IMR-90 (cell line): ENCODE measurements around the gene KMT2B. TPM values are rescaled to one million over a fixed set of nuclear protein-coding genes. Genes with fewer than 3 reads are reported as not detected.

Experiments
- ATAC-seq: fragments of 200-7000 bp; cut with Tn5 transposase; 2 replicates; pipeline ENCODE4 v1.9.1; 2020; ENCODE audit warnings: low read depth, mild to moderate bottlenecking, moderate library complexity
- BruUV-seq: library from RNA; stranded (reverse); fragments of 400-500 nt; replicated peaks from 2 replicates; lab custom pipeline; 2021; lab: Mats Ljungman, UMichigan
- CTCF ChIA-PET: fragments of 300-600 bp; formaldehyde crosslinking; extraction: SDS; loops from one replicate; lab custom pipeline; 2021; ENCODE audit warnings: antibody characterized with exemption; lab: Yijun Ruan, JAX
- POLR2A ChIA-PET: fragments of 300-600 bp; sonication (Branson Sonifier 250); formaldehyde crosslinking; loops from one replicate; lab custom pipeline; 2022; ENCODE audit warnings: antibody characterized with exemption; ENCODE audit not compliant: unreplicated experiment; lab: Charles Lee
- DNase-seq: peaks from one replicate; pipeline ENCODE4 v3.0.0; 2013
- H2AFZ ChIP-seq: replicated peaks from 2 replicates; pipeline ENCODE3; 2013; ENCODE audit warnings: low read length, mild to moderate bottlenecking; ENCODE audit not compliant: poor library complexity
- H2AK5ac ChIP-seq: 2 replicates; pipeline ENCODE4 v1.6.1; 2013; ENCODE audit warnings: low read depth, low read length, inconsistent platforms
- H2AK9ac ChIP-seq: replicated peaks from 2 replicates; pipeline ENCODE3; 2013; ENCODE audit warnings: mild to moderate bottlenecking, low read depth, low read length, moderate library complexity; ENCODE audit not compliant: poor library complexity
- H2BK120ac ChIP-seq: 2 replicates; pipeline ENCODE4 v1.6.1; 2013; ENCODE audit warnings: low read depth, low read length, inconsistent platforms
- H2BK15ac ChIP-seq: 3 replicates; pipeline ENCODE4 v1.6.1; 2013; ENCODE audit warnings: low read depth, low read length, inconsistent platforms
- H2BK20ac ChIP-seq: 2 replicates; pipeline ENCODE4 v1.6.1; 2013; ENCODE audit warnings: low read depth, mild to moderate bottlenecking, inconsistent platforms, low read length, moderate library complexity
- H2BK5ac ChIP-seq: 2 replicates; pipeline ENCODE4 v1.6.1; 2013; ENCODE audit warnings: mild to moderate bottlenecking, low read depth, low read length, inconsistent platforms; ENCODE audit not compliant: poor library complexity, severe bottlenecking
- H3K14ac ChIP-seq: replicated peaks from 2 replicates; pipeline ENCODE4 v1.6.1; 2013; ENCODE audit warnings: low read depth, low read length, inconsistent platforms
- H3K18ac ChIP-seq: 2 replicates; pipeline ENCODE4 v1.6.1; 2013; ENCODE audit warnings: low read depth, low read length, control low read depth
- H3K23ac ChIP-seq: 2 replicates; pipeline ENCODE4 v1.6.1; 2013; ENCODE audit warnings: low read depth, low read length, inconsistent platforms
- H3K27ac ChIP-seq: 2 replicates; pipeline ENCODE4 v1.5.1; 2013; ENCODE audit warnings: mild to moderate bottlenecking, control low read depth, low read length; ENCODE audit not compliant: insufficient read depth
- H3K27me3 ChIP-seq: 2 replicates; pipeline ENCODE4 v1.6.1; 2013; ENCODE audit warnings: low read length; ENCODE audit not compliant: control insufficient read depth, insufficient read depth
- H3K36me3 ChIP-seq: 2 replicates; pipeline ENCODE4 v1.6.1; 2013; ENCODE audit warnings: low read length, mixed read lengths; ENCODE audit not compliant: control insufficient read depth, insufficient read depth
- H3K4ac ChIP-seq: 2 replicates; pipeline ENCODE4 v1.6.1; 2013; ENCODE audit warnings: low read depth, low read length, inconsistent platforms
- H3K4me1 ChIP-seq: 2 replicates; pipeline ENCODE4 v1.6.1; 2013; ENCODE audit warnings: low read length, mixed read lengths; ENCODE audit not compliant: control insufficient read depth, insufficient read depth
- H3K4me2 ChIP-seq: 2 replicates; pipeline ENCODE4 v1.6.1; 2013; ENCODE audit warnings: low read depth, mild to moderate bottlenecking, control low read depth, low read length, moderate library complexity
- H3K4me3 ChIP-seq: 2 replicates; pipeline ENCODE4 v1.5.1; 2013; ENCODE audit warnings: low read depth, mild to moderate bottlenecking, control low read depth, low read length, moderate library complexity; ENCODE audit not compliant: insufficient read depth
- H3K56ac ChIP-seq: 2 replicates; pipeline ENCODE4 v1.6.1; 2013; ENCODE audit warnings: low read length, inconsistent platforms; ENCODE audit not compliant: insufficient read depth; ENCODE audit errors: extremely low read depth
- H3K79me1 ChIP-seq, 2 experiments: 2 replicates each; pipeline ENCODE4 v1.6.1; 2013; ENCODE audit warnings: low read length in 2 of 2, inconsistent platforms in 1 of 2, low read depth in 1 of 2
- H3K9ac ChIP-seq: 2 replicates; pipeline ENCODE4 v1.6.1; 2013; ENCODE audit warnings: low read depth, low read length, control low read depth
- H3K9me1 ChIP-seq: 2 replicates; pipeline ENCODE4 v1.6.1; 2013; ENCODE audit warnings: low read length, inconsistent platforms; ENCODE audit not compliant: insufficient read depth
- H3K9me3 ChIP-seq: 2 replicates; pipeline ENCODE4 v1.6.1; 2013; ENCODE audit warnings: low read length; ENCODE audit not compliant: control insufficient read depth, insufficient read depth
- H4K20me1 ChIP-seq: 2 replicates; pipeline ENCODE4 v1.6.1; 2013; ENCODE audit warnings: low read length, inconsistent platforms; ENCODE audit not compliant: insufficient read depth
- H4K5ac ChIP-seq: 2 replicates; pipeline ENCODE4 v1.6.1; 2013; ENCODE audit warnings: mild to moderate bottlenecking, low read depth, low read length, control low read depth
- H4K8ac ChIP-seq, 2 experiments: 2 replicates each; pipeline ENCODE4 v1.6.1; 2013; ENCODE audit warnings: low read depth in 2 of 2, low read length in 2 of 2, control low read depth in 1 of 2, inconsistent platforms in 1 of 2
- H4K91ac ChIP-seq: 2 replicates; pipeline ENCODE4 v1.6.1; 2013; ENCODE audit warnings: low read depth, low read length, inconsistent platforms; ENCODE audit not compliant: insufficient read depth
- CEBPB ChIP-seq: IDR thresholded peaks from 2 replicates; pipeline ENCODE4 v1.6.1; 2012; ENCODE audit warnings: low read depth, low read length, improper control_type of control experiment
- CHD1 ChIP-seq: IDR thresholded peaks from 2 replicates; pipeline ENCODE4 v1.6.1; 2012; ENCODE audit warnings: low read depth, low read length, improper control_type of control experiment
- FOS ChIP-seq: fragments of 150-350 bp; IDR thresholded peaks from 2 replicates; pipeline ENCODE4 v1.6.1; 2016; ENCODE audit warnings: low read depth, low read length
- MAFK ChIP-seq: IDR thresholded peaks from 2 replicates; pipeline ENCODE4 v1.6.1; 2012; ENCODE audit warnings: low read depth, low read length, improper control_type of control experiment
- MAZ ChIP-seq: IDR thresholded peaks from 2 replicates; pipeline ENCODE4 v1.6.1; 2012; ENCODE audit warnings: low read depth, mild to moderate bottlenecking, low read length, improper control_type of control experiment, moderate library complexity, borderline replicate concordance
- MXI1 ChIP-seq: IDR thresholded peaks from 2 replicates; pipeline ENCODE4 v1.6.1; 2012; ENCODE audit warnings: low read depth, mild to moderate bottlenecking, low read length, moderate library complexity, borderline replicate concordance
- NFE2L2 ChIP-seq: fragments of 150-350 bp; IDR thresholded peaks from 2 replicates; pipeline ENCODE4 v1.6.1; 2016; ENCODE audit warnings: low read depth, mild to moderate bottlenecking, low read length
- POLR2A ChIP-seq: IDR thresholded peaks from 2 replicates; pipeline ENCODE4 v1.6.1; 2012; ENCODE audit warnings: mild to moderate bottlenecking, low read depth, low read length
- RAD21 ChIP-seq: IDR thresholded peaks from 2 replicates; pipeline ENCODE4 v1.6.1; 2012; ENCODE audit warnings: low read length, improper control_type of control experiment
- WGBS, 2 experiments: methylation state at CpG; one replicate each; pipeline versions ENCODE4 v1.1.5 to v1.1.7; 2013; ENCODE audit warnings: missing lambda C conversion rate in 2 of 2; ENCODE audit not compliant: insufficient read length in 1 of 2; ENCODE audit errors: extremely low coverage in 2 of 2; 5-methylcytosine and 5-hydroxymethylcytosine counted together
- dilution Hi-C: fragments of 300-500 bp; cut with HindIII; formaldehyde crosslinking; loops from one replicate; pipeline ENCODE4 v1.14.3; 2018; ENCODE audit warnings: low sequenced_read_pairs; ENCODE audit not compliant: unreplicated experiment
- in situ Hi-C: fragments of 300-500 bp; cut with MboI; formaldehyde crosslinking; loops from 3 replicates; pipeline ENCODE4 v1.14.3; 2019; ENCODE audit warnings: low sequenced_read_pairs, inconsistent platforms, mixed read lengths
- intact Hi-C: fragments of 100-400 bp; cut with micrococcal nuclease; formaldehyde crosslinking; loops from 2 replicates; pipeline ENCODE4 v1.10.0; 2022
- polyA plus RNA-seq, 3 experiments: library from polyadenylated mRNA; depleted of rRNA; stranded (reverse); fragments of >200 nt; gene quantifications; 2 replicates each; pipeline ENCODE4 v1.2.3, GENCODE V29; 2012; ENCODE audit warnings: low replicate concordance in 1 of 3
- total RNA-seq: library from RNA; depleted of rRNA; stranded (reverse); fragments of >200 nt; gene quantifications from 2 replicates; pipeline ENCODE4 v1.2.3, GENCODE V29; 2012
- TF ChIP-seq, protein P1 (sequence below): fragments of 150-350 bp; IDR thresholded peaks from 2 replicates; pipeline ENCODE4 v1.6.1; 2017; ENCODE audit warnings: mild to moderate bottlenecking, antibody characterized with exemption, low read length, low read depth

Gene KMT2B
- total and polyA plus RNA-seq, 2 of the 4 experiments (the other 2 are of a cell fraction), result 3.0 to 30.7 TPM

DNA sequence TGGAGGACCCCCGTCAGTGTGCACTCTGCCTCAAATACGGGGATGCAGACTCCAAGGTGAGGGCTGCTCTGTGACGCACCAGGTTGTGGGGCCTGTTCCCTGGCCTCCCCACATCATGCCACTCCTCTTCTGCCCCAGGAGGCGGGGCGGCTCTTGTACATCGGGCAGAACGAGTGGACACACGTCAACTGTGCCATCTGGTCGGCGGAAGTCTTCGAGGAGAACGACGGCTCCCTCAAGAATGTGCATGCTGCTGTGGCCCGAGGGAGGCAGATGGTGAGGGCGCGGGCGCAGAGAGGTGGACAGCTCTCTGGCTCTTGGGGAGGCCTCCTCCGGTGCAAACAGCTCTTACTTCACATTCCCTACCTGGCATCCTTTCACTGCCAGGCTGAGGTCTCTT is 11.2 kb downstream of the KMT2B start:
- Histone ChIP-seq H2AK9ac (no peak overlapping the region), H3K4me1 (no peaks in the 10 kb centered on the region), H2BK15ac (no peak overlapping the region), H4K91ac (no peak overlapping the region), H3K27ac (no peak overlapping the region), H4K20me1 (peaks cover 14% of the 10 kb centered on the region), H4K5ac (no peak overlapping the region), H3K4me3 (no peak overlapping the region), H3K4me2 (no peak overlapping the region), H3K79me1 (peaks cover 4 to 11% of the 10 kb centered on the region in 2 experiments), H3K23ac (no peak overlapping the region), H2BK5ac (no peak overlapping the region), H3K9ac (no peak overlapping the region), H3K18ac (no peak overlapping the region), H3K27me3 (no peaks in the 10 kb centered on the region), H3K14ac (no peak overlapping the region), H3K4ac (no peak overlapping the region), H3K56ac (no peak overlapping the region), H2BK20ac (no peak overlapping the region), H3K36me3 (peaks cover 94% of the 10 kb centered on the region), H2BK120ac (no peak overlapping the region), H2AK5ac (no peak overlapping the region), H3K9me1 (no peaks in the 10 kb centered on the region), H2AFZ (no peak overlapping the region), H3K9me3 (no peaks in the 10 kb centered on the region), H4K8ac (no peak overlapping the region)
- BruUV-seq, result no TSS peak
- no CpG with 5 or more reads among the region's 18 CpGs for whole genome bisulfite sequencing, 2 experiments
- in situ Hi-C loops, result no loop called here
- intact Hi-C loops, result no loop called here
- ATAC-seq (no peak), DNase-seq (no peak)
- dilution Hi-C loops, result no loop called here
- POLR2A ChIA-PET, result no interaction called here
- TF ChIP-seq RAD21 (no peak), MXI1 (no peak), FOS (no peak), CEBPB (no peak), POLR2A (no peak), NFE2L2 (no peak), MAFK (no peak), CHD1 (no peak), MAZ (no peak)
- TF ChIP-seq, protein P1, sequence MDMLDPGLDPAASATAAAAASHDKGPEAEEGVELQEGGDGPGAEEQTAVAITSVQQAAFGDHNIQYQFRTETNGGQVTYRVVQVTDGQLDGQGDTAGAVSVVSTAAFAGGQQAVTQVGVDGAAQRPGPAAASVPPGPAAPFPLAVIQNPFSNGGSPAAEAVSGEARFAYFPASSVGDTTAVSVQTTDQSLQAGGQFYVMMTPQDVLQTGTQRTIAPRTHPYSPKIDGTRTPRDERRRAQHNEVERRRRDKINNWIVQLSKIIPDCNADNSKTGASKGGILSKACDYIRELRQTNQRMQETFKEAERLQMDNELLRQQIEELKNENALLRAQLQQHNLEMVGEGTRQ, result no peak
- CTCF ChIA-PET, result no interaction called here
